HG03139 (cell line): ENCODE data around the gene MYBPC3.
A peak's percentile ranks its signal among the peaks of the same experiment; 100 is the strongest.

Experiments
- ATAC-seq: cut with Tn5 transposase; IDR thresholded peaks from one replicate; pipeline ENCODE4 v1.9.1; 2021; ENCODE audit not compliant: unreplicated experiment

MYBPC3 gene

DNA sequence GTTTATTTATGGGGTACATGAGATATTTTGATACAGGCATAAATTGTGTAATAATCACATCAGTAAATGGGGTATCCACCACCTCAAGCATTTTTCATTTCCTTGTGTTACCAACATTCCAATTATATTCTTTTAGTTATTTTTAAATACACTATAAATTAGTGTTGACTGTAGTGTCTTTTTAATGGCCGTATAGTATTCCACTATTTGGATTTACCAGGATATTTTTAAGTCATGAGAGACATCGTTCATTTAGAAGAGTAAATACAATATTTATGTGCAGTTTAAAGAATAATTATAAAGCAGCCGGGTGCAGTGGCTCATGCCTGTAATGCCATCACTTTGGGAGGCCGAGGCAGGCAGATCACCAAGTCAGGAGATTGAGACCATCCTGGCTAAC lies 32.0 kb upstream of the MYBPC3 start:
- no peak for ATAC-seq

DNA sequence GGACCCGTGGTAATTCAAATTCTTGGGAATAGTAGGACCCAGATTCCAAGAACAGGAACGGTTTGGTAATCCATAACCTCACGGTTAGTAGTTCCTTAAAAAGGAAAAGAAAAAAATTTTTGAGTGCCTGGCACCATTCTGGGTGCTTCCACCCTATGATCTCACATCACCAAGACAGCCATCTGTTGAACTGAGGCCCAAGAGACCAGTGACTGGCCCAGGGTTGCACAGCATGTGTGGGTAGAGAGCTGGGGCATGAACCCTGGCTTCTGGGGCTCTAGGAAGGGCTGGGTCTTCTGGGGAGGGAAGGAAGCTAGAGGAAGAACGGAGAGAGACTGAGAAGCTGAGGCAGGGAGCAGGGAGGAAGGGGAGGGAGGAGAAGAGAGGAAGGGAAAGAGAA lies 30.6 kb upstream of the MYBPC3 start:
- ATAC-seq = no peak

- ATAC-seq = no peak
Observed at GRCh38 chr11:47380078-47380477, 27.6 kb upstream of the MYBPC3 start.

GRCh38 chr11:47379317-47379716 lies 26.8 kb upstream of the MYBPC3 start:
- ATAC-seq = no peak

- peak; percentile 10 for ATAC-seq
Observed at GRCh38 chr11:47378836-47379170, 26.3 kb upstream of the MYBPC3 start.

DNA sequence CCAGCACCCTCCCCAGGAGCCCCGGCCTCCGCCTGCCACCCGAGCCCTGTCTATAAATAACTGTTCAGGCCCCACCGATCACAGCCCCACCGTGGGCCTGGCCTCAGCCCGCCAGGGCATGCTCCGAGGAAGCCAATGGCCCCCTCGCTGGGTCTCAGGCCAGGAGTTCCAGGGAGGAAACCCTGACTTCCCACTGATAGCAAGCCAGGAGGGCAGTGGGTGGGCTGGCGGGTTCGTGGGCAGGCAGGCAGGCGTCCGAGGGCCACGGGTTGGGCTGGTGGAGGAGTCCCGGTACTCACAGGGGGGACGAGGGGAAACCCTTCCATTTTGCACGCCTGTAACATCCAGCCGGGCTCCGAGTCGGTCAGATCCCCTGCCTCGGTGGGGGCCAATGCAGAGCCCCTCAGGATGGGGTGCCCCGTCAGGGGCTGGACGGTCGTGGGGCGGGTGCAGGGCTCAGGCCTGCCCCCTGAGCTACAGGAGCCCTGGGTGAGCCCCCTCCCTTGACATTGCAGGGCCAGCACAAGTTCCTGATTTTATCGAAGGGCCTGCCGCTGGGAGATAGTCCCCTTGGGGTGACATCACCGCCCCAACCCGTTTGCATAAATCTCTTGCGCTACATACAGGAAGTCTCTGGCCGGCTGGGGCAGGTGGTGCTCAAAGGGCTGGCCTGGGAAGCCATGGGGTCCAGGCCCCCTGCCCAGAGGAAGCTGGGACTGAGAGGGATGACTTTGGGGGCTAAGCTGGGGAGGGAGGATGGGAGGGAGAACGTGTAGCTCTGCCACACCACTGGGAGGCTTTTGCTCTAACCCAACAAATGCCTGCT lies 25.7 kb upstream of the MYBPC3 start, which contains the start of gene SPI1:
TSS of gene SPI1 (minus strand) at position 538 of the 826 bp plus-strand sequence. CDS start at position 344, 194 bp downstream.
- peak; percentile 66 for ATAC-seq

DNA sequence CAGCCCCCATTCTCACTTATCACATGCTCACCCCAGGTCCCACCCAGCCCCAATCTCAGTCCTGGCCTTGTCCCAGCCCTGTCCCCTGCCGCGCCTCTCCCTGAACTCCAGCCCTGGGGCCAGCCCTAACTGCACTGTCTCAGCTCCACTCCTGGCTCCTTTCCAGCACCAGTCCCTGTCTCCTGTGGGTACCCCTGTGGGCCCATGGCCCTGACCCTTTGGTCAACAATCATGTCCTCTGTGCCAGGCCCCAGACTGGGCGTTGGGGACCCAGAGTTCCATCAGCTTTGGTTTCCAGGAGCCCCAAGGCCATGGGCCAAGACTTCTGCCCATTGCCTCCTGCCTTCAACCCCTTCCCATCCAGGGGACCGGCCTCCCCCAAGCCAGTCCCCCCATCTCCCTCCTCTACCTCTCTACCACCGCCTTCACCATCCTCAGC lies 25.1 kb upstream of the MYBPC3 start:
- ATAC-seq = no peak

DNA sequence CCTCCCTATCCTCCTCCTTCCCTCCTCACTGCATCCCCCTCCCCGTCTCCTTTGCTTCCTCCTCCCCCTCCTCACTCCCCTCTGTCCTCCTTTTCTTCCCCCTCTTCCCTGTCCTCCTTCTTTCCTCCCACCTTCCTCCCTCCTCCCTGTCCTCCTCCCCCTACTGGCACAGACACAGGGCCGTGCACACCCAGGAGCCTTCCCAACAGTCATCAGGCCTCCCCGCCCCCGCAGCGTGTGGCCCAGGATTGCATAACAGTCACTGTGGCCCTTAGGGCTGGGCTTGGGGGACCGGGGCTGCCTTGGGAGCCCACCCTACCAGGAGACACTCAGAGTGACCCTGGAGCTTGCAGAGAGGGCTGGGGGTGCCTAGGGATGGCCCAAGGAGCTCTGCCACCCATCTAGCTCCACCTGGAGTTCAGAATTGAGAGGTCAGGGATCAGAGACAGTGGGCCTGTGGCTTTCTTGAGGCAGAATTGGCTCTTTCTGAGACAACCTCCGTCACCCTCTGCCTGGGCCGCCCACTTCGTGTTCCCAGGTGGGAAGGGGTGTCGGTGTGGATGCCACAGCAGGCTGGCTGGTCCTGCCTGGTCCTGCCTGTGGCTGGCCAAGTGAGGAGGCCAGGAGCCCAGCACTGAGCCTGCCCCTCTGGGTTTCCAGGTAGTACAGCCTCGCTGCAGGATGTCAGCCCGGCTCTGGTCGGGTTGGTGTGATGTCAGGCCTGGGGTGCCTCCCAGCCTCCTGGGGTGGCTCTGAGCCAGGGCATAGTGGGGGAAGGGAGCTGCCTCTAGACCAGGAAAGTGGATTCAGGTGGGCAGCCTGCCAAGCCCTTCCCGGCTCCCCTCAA lies 24.2 kb upstream of the MYBPC3 start:
- ATAC-seq = no peak

GRCh38 chr11:47376107-47376524 lies 23.6 kb upstream of the MYBPC3 start:
- no peak for ATAC-seq

- no peak for ATAC-seq
Observed at GRCh38 chr11:47375546-47376085, 23.1 kb upstream of the MYBPC3 start.

GRCh38 chr11:47375020-47375419 lies 22.5 kb upstream of the MYBPC3 start:
- no peak for ATAC-seq

- ATAC-seq = no peak
Observed at GRCh38 chr11:47374720-47375019, 22.2 kb upstream of the MYBPC3 start.

- ATAC-seq = no peak
Observed at GRCh38 chr11:47373876-47374719, 21.6 kb upstream of the MYBPC3 start.

DNA sequence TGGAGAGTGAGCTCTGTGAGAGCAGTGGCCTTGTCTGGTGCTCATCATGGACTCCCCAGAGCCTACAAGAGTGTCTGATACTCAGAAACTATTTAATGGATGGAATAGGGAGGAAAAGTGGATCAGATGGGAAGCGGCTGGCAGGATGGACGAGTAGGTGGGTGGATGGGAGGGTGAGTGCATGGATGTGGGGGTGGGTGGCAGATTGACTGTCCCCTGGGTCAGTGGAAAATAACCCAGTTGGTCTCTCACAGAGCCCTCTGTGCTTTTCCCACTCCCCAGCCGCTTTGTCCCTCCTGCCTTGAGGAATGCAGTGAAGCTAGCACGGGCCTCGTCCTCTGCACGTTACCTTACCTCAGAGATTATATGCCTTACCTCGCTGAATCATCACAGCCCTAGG lies 19.9 kb upstream of the MYBPC3 start:
- ATAC-seq = no peak

DNA sequence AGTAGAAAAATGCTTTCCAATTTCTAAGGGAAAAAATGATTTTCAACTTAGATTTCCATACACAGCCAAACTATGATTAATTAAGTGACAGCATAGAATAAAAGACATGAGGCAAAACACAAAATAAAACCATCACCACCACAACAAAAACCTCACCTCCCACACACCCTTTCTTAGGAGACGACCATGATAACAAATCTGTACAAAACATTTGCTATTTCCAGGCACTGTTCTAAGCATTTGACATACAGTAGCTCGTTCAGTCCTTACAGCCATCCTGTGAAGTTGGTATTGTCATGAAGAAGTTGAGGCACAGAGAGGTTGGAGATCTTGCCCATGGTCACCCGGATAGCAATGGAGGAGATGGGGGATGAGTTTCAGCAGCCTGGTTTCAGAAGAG lies 17.2 kb upstream of the MYBPC3 start:
- no peak for ATAC-seq

DNA sequence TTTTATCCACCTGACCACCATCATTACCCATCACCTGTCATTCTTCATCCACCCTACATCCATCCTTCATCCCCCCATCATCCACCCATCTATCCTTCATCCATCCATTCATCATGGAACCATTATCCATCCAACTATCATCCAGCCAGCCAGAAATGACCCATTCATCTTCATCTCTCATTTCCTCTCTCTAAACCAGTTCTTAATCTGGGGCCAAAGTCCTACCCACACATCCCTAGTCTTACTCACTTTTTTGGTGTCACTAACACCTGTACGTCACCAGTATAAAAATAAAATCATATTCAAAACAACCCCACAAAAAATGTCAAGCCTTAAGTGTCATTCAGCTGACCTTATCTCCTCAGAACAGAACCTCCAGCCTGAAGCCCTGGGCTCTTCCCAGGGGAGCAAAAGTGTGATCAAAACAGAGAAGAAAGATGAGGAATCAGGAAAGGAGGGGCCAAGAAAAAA lies 13.6 kb upstream of the MYBPC3 start:
- no peak for ATAC-seq

GRCh38 chr11:47361419-47361818 lies 8.9 kb upstream of the MYBPC3 start:
- ATAC-seq = no peak

DNA sequence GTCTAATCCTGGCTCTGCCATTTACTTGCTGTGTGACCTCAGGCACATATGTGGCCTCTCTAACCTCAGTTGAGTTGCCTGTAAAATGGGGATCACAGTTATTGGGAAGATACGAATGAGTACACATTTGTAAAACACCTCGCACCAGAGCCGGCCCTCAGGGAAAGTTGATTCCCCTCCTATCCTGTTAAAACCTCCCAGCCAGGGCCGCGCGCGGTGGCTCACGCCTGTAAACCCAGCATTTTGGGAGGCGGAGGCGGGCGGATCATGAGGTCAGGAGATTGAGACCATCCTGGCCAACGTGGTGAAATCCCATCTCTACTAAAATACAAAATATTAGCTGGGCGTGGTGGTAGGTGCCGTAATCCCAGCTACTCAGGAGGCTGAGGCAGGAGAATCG lies 7.8 kb upstream of the MYBPC3 start:
- no peak for ATAC-seq

DNA sequence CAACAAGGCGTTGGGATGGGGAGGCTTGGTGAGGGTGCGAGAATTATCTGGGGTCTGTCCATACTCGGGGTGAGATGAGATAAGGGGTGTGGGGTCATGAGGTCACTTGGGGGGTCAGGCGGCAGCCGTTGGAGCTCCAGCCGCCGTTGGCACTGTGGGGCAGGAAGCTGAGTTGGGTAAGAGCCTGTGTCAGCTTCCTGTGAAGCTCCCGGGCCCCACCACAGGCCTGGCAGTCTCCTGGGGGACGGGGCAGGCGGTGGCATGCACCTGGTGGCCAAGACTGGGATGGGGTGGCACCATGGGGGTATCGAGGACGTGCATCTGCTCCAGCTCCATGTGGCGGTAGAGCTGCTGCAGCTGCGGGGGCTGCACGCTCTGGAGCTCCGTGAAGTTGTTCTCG lies 7.1 kb upstream of the MYBPC3 start:
- ATAC-seq = no peak

DNA sequence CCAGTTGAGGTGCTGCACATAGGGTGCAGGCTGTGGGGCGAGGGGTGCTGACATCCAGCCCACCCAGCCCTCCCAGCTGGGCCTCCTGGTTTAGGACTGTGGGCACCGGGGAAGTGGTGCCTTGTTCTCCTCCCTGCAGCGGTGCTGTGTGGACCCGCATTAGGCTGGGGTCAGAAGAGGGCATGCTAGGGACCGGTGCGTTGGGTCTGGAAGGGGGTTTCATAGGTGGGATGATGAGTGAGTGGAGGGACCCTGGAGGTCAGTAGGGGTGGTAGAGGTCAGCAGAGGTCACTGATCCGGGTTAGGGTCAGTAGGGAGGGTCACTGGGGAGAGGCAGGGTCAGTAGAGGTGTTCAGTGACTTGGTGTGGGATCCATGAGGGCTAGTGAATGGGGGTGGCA lies 6.7 kb upstream of the MYBPC3 start:
- ATAC-seq = no peak

DNA sequence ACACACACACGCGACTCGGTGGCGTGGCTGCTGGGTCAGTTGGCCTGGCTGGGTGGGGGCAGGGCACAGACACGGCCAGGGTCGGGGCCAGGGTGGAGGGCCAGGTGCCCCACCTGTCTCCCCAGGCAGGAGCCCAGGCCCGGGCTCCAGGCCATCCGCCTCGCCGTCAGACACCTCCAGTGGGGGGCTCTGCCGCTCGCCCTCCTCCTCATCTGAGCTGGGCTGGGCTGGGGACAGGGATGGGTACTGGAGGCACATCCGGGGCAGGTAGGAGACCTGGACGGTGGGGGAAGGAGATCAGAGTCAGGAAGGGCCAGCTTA lies 6.2 kb upstream of the MYBPC3 start:
- no peak for ATAC-seq
